Renal cortical epithelial cell (primary cell): ENCODE results near the gene MMP20. TPM values are rescaled to one million over a fixed set of nuclear protein-coding genes. Genes with fewer than 3 reads are reported as not detected.
"Not testable (repeated sequence)": the region's sequence is repeated elsewhere in the genome, so short reads cannot be mapped to it uniquely, and the experiment has no call there.

Source experiments
- DNase-seq: peaks from one replicate; pipeline ENCODE4 v3.0.0-alpha.2; 2011; ENCODE audit warnings: low read depth
- total RNA-seq: library from RNA; depleted of rRNA; stranded (reverse); fragments of >200 nt; gene quantifications from 2 replicates; pipeline ENCODE4 v1.2.3, GENCODE V29; 2014

MMP20 gene
- total RNA-seq, result not detected in 2 replicates

GRCh38 chr11:102625177-102625576 is at the start of gene MMP20:
Gene MMP20, minus strand, starts transcription at chr11:102625332. Its CDS starts 13 bp downstream, at chr11:102625319.
- DNase-seq, result no peak

DNA sequence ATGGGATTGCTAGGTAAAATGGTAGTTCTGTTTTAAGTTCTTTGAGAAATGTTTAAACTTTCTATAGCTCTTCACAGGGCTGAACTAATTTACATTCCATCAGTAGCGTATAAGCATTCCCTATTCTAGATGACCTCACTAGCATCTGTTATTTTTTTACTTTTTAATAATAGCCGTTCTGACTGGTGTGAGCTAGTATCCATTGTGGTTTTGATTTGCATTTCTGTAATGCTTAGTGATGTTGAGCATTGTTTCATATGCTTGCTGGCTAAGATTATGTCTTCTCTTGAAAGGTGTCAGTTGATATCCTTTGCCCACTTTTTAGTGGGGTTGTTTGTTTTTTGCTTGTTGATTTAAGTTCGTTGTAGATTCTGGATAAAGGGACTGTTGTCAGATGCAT is 44.5 kb upstream of the MMP20 start:
- DNase-seq, result no peak

GRCh38 chr11:102666331-102666957 is 41.3 kb upstream of the MMP20 start:
- peak; percentile 61 for DNase-seq

DNA sequence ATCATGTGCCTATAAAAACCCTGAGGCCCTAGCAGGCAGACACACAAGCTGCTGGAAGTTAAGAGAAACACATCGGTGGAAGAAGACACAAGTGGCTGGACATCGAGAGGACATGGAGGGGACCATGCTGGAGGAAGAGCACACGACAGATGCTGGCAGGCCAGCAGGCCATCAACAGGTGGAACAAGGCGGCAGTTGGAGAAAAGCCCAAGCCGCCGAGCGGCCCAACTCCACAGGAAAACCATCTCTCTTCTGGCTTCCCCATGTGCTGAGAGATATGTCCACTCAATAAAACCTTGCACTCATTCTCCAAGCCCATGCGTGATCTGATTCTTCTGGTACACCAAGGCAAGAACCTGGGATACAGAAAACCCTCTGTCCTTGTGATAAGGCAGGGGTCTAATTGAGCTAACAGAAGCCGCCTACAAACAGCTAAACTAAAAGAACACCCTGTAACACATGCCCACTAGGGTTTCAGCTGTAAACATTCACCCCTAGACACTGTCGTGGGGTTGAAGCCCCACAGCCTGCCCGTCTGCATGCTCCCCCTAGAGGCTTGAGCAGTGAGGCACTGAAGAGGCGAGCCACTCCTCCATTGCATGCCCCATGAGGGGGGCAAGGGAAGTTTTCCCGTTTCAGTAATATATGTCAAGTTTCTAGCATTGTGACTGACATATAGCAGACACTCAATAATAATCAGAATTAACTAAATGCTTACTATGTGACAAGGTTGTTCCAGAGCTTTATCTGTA is 39.0 kb upstream of the MMP20 start:
- DNase-seq, result no peak

DNA sequence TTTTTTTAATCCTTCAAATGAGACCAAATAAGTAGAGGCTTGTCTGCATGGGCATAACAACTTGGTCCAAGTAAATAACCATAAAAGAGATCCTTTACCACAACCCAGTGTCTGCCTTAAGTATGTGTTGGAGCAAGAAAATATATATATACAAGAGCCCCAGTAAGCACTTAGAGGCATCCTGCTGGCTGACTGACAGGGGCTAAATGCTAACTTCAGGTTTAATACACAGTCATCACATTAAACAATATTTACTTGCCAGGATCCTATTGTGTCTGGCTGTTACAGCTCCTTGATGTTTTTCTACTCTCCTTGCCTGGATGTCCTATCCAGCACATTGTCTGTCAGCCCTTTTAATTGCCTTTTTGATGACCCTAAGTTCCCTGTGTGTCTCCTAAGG is 37.5 kb upstream of the MMP20 start:
- no peak for DNase-seq

DNA sequence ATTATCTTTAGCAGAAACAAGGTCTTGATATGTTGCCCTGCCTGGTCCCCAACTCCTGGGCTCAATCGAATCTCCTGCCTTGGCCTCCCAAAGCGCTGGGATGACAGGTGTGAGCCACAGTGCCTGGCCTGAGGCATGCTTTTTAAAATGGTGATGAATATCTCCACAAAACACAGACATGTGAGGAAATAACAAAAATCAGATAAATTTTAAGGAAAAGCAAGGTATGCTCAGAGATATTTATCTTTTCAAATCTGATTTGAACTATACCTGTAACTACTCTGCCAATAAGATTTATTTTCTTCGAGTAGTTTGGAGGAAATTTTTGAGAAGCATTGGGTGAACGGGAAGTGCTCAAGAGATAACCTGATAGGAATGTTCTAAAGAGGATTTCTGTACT is 35.9 kb upstream of the MMP20 start:
- no peak for DNase-seq

DNA sequence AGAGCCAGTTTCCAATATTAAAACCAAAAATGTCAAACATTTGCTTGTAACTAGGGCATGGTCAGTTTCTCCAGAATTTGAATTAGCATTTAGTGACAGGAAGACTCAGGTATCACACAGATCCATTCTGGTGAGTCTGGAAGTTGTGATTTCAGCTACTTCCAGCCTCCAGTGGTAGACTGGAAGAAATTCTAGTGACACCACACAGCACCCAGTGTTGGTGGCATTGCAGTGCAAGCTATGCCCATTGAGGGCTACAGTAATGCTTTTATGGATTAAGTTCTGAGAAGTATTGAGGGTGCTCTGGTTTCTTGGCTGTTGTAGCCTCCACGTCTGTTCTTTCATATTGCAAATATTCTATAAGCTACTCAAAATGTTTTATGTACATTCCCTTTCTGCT is 31.4 kb upstream of the MMP20 start:
- no peak for DNase-seq

- DNase-seq, result no peak
Observed at GRCh38 chr11:102655547-102655946, 30.4 kb upstream of the MMP20 start.

GRCh38 chr11:102654761-102655160 is 29.6 kb upstream of the MMP20 start:
- DNase-seq, result no peak

- no peak for DNase-seq
Observed at GRCh38 chr11:102653744-102654291, 28.7 kb upstream of the MMP20 start.

DNA sequence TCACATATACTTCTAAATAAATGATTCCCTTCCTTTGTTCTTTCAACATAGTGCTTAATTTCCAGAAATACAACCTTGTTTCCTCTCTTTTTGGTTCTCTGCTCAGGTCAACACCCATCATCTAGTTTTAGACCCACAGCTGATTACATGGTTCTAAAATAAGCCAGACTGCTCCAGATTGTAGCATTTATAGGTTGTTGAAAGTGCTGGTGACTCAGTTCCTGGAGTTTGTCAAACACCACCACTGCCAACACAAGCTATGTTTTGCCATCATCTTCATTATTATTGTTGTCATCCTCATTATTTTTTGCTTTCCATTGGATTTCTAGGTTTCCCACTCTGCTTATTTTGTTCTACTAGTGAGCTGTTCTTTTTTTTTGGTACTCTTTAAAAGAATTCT is 22.3 kb upstream of the MMP20 start:
- DNase-seq, result no peak

- no peak for DNase-seq
Observed at GRCh38 chr11:102643941-102644340, 18.8 kb upstream of the MMP20 start.

DNA sequence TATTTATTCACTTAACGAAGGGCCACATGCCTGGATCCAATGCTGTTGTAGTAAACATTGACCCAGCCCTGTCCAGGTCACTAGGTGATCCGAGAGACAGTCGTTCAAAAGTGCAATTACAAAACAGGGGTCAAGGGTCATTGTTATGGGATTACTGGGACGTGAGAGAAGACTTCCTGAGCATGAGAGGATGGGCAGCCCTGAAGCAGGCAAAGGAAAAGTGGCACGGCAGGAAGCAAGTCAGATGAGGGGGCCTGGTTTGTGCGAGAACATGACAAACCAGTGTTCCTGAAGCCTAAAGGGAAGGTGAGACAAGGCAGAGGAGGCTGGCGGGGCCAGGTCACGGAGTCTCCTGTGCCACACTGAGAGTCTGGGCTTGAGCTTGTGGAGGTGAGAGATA is 15.8 kb upstream of the MMP20 start:
- DNase-seq, result peak; percentile 63

DNA sequence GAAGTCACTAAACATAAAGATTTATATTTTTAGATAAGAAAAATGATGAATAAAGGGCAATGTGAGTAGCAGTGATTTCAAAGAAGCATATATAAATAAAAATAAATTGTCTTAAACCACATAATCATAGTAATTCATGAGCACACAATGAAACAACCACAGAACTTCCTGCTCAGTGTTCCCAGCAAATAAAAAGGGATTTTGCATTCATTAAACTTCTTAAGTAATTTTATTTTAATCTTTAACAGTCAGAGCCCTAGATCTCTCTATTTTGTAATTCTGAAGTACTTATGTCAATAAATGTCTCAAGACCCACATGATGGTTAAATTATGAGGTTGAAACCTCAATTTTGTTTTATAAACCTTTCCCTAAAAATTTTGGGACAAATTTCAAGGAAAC is 14.5 kb upstream of the MMP20 start:
- DNase-seq, result peak; percentile 62

DNA sequence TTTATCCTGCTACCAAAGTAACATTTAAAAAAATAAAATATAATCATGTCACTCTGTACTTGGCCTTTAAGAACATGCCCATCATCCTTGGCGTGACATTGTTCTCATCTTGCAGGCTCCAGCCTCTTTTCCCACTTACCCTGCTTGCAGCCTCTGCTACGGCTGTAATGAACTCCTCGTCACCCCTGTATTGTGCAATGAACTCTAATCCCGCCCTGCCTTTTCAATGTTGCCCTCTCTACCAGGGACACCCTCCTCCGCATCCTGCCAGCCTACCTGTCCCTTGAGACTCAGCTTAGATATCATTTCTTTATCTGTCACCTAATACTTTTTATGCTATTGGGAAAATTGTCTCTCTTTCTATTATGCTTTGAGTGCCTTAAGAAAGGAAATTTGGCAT is 12.6 kb upstream of the MMP20 start:
- peak; percentile 56 for DNase-seq

DNA sequence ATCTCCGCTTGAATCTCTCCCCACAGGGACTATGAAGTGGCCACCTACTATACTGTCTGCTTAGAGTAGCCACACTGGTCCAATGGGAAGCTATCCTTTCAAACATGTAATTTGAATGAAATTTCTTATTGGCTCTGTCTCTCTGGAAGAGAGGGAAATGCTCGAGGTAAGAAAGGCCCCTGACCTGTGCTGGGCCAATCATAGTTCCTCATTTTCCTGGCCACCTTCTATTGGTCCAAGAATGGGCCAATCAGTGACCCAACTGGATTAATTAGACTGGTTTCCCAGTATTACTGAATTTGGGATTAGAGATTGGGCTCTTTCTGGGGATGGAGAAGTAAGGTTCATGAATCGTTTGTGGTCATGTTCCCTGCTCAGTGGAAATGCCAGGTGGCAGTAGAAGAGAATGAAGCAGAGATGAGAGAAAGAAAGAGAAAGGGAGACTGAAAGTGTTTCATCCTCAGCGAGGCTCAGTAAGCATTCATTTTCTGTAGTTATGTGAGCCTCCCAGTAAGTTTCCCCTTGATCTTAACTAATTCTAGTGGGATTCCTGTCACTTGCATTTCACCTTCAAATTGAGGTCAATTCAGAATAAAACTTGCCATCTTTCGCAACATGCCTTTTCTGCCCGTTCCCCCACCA is 8.4 kb upstream of the MMP20 start:
- no peak for DNase-seq

DNA sequence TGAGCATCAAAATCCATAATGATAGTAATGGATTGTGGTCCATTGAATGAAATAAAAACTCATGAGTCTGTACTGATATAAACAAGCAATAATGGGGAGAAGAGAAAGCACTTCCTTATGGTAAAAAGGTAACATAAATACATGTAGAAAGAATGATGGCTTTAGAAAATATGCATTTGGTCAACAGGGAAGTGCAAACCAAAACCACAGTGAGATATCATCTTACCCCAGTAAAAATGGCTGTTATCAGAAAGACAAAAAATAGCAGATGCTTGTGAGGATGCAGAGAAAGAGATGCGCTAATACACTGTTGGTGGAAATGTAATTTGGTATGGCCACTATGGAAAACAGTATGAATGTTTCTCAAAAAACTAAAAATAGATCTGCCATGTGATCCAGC is 6.9 kb upstream of the MMP20 start:
- DNase-seq, result no peak

GRCh38 chr11:102630598-102631448 is 5.7 kb upstream of the MMP20 start:
- DNase-seq, result no peak

- DNase-seq, result not testable (repeated sequence)
Observed at GRCh38 chr11:102629908-102630307, 4.8 kb upstream of the MMP20 start.

GRCh38 chr11:102626676-102627075 is 1.5 kb upstream of the MMP20 start:
- DNase-seq, result no peak

GRCh38 chr11:102623998-102624397 is 1.1 kb downstream of the MMP20 start:
- DNase-seq, result no peak

GRCh38 chr11:102623128-102623527 is 2.0 kb downstream of the MMP20 start:
- no peak for DNase-seq
